ENCODE measurements around the gene CISH. TPM values are rescaled to one million over a fixed set of nuclear protein-coding genes. Genes with fewer than 3 reads are reported as not detected.

Gene CISH
- total RNA-seq, 2 donors from 2014 or later: 4.7 to 9.9 TPM

DNA sequence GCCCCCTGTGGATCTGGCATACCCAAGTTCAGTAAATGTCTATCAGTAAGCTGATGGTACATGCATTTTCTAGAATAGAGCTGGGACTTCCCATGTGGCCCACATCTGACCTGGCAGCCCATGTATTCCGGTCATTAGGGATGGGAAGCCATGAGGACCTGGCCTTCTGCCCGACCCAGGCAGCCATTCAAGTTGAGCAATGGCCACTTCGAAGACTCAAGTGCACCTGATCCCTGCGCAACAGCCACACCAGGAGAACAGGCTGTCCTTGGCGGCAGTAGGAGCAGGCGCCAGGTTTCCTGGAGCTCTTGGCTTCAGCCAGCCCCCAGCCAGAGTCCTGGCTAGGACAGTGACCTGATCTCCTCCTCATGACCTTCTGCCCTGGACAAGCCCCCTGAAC is 27.7 kb downstream of the CISH start:
- DNase-seq (ENCODE audit: low spot score): peak; percentile 89
- Histone ChIP-seq H3K27me3 (no peaks in the 10 kb centered on the region), H3K4me3 (no peak overlapping the region), H3K27ac (peak overlapping the region; percentile 82 to 96), H3K4me1 (peaks cover 0 to 58% of the 10 kb centered on the region in 2 donors), H3K9me3 (no peaks in the 10 kb centered on the region), H3K36me3 (no peaks in the 10 kb centered on the region)
- TF ChIP-seq, protein P1, sequence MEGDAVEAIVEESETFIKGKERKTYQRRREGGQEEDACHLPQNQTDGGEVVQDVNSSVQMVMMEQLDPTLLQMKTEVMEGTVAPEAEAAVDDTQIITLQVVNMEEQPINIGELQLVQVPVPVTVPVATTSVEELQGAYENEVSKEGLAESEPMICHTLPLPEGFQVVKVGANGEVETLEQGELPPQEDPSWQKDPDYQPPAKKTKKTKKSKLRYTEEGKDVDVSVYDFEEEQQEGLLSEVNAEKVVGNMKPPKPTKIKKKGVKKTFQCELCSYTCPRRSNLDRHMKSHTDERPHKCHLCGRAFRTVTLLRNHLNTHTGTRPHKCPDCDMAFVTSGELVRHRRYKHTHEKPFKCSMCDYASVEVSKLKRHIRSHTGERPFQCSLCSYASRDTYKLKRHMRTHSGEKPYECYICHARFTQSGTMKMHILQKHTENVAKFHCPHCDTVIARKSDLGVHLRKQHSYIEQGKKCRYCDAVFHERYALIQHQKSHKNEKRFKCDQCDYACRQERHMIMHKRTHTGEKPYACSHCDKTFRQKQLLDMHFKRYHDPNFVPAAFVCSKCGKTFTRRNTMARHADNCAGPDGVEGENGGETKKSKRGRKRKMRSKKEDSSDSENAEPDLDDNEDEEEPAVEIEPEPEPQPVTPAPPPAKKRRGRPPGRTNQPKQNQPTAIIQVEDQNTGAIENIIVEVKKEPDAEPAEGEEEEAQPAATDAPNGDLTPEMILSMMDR (IDR thresholded peaks at IDR 0.05): no peak

DNA sequence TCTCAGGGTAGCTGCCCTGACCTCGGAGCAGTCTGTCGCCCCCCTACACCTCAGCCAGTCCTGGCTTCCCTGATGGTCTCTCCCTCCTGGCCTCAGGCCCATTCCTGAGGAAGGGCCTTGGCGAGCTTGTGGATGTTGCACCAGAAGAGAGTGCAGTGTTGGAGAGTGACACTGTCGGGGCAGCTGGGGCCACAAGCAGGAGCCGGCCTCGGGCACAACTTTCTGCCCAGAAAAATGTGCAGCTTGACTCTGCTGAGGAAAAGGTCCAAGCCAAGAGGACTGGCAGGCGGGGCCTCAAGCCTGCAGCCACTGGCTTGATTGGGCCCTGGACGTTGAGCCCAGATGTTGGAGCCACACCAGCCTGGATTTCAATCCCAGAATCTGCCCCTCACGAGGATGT is 29.5 kb downstream of the CISH start:
- H3K9me3 ChIP-seq: no peaks in the 10 kb centered on the region
- peak overlapping the region; percentile 82 to 96 for H3K27ac ChIP-seq
- no peak for DNase-seq (ENCODE audit: low spot score)
- H3K36me3 ChIP-seq: no peaks in the 10 kb centered on the region
- no peak overlapping the region for H3K4me3 ChIP-seq
- TF ChIP-seq, protein P1 (IDR thresholded peaks at IDR 0.05): no peak
- no peaks in the 10 kb centered on the region for H3K27me3 ChIP-seq
- peaks cover 0 to 42% of the 10 kb centered on the region in 2 donors for H3K4me1 ChIP-seq

GRCh38 chr3:50581459-50581842 is 30.1 kb downstream of the CISH start:
- H3K36me3 ChIP-seq: no peaks in the 10 kb centered on the region
- TF ChIP-seq, protein P1 (IDR thresholded peaks at IDR 0.05): no peak
- H3K4me3 ChIP-seq: no peak overlapping the region
- no peaks in the 10 kb centered on the region for H3K27me3 ChIP-seq
- no peaks in the 10 kb centered on the region for H3K9me3 ChIP-seq
- peak overlapping the region; percentile 82 to 96 for H3K27ac ChIP-seq
- H3K4me1 ChIP-seq: peaks cover 0 to 37% of the 10 kb centered on the region in 2 donors
- DNase-seq (ENCODE audit: low spot score): no peak

DNA sequence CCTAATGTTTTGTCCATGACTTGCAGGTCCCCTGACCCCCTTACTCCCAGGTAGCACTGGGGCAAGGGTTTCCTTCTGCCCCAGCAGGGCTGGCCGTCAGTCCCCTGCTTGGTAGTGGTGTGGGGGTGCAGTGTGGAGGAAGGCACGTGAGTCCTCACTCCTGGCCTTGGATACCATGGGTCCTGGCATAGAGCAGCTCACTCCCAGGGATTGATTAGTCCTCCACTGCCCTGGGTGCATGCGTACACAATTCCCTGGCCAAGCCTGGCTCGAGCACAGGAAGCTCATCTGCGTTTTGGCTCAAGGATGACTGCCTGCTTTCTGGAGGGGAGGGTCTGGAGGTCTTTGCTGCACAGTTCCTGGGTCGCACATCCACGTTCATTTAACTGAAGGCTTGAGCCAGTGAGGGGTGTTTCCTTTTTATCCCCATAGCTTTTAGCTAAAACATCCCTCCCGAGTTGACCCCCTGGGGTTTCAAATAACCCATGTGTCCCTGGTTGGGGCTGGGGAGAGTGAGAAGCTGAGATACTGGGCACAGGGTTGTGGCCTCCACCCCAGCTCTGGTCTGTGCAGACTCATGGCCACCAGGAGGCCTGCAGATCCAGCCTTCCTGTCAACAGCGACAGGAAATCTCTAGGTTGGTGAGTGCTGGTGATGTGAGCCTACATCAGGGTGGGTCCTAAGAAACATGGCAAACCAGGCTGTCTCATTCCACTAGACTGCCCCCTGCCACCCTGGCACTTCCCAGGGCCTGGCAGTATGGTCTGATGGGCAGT is 30.7 kb downstream of the CISH start:
- H3K4me1 ChIP-seq: peaks cover 0 to 37% of the 10 kb centered on the region in 2 donors
- H3K4me3 ChIP-seq: no peak overlapping the region
- no peaks in the 10 kb centered on the region for H3K27me3 ChIP-seq
- DNase-seq (ENCODE audit: low spot score): no peak
- no peaks in the 10 kb centered on the region for H3K9me3 ChIP-seq
- peak overlapping the region in 1 of 2 donors; percentile 82 for H3K27ac ChIP-seq
- TF ChIP-seq, protein P1 (IDR thresholded peaks at IDR 0.05): peak in 1 of 2 donors; percentile 15
- H3K36me3 ChIP-seq: no peaks in the 10 kb centered on the region

DNA sequence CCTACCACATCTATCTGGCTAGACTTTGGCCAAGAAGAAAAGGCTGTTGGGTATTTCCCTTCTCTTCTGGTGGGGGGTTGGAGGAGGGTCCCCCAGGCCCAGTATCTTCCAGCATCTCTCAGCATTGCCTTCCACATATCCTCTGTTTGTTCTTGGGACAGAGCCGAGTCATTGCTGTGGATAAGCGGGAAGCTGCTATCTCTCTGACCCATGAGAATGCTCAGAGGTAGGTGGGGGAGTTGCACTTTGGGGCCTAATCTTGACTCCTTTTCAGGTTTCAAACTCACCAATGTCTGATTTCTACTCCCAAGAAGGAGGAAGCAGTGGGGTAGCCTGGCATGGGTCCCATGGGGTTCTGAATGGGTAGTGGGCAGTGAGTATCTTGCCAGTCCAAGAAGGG is 34.2 kb downstream of the CISH start:
- Histone ChIP-seq H3K4me3 (no peak overlapping the region), H3K27ac (no peak overlapping the region), H3K36me3 (no peaks in the 10 kb centered on the region), H3K9me3 (no peaks in the 10 kb centered on the region), H3K27me3 (no peaks in the 10 kb centered on the region), H3K4me1 (peaks cover 0 to 14% of the 10 kb centered on the region in 2 donors)
- DNase-seq (ENCODE audit: low spot score): no peak
- TF ChIP-seq, protein P1 (IDR thresholded peaks at IDR 0.05): no peak

Data from right atrium auricular region (tissue), 2 donors.